GM12878 (cell line): ENCODE results near the gene ZNF526. TPM values are rescaled to one million over a fixed set of nuclear protein-coding genes. Genes with fewer than 3 reads are reported as not detected.
"Not testable (repeated sequence)": the region's sequence is repeated elsewhere in the genome, so short reads cannot be mapped to it uniquely, and the experiment has no call there.

Source experiments
- ATAC-seq: fragments of 200-7000 bp; cut with Tn5 transposase; 3 replicates; pipeline ENCODE4 v1.9.1; 2020; ENCODE audit warnings: mild to moderate bottlenecking, moderate library complexity
- BruUV-seq: library from RNA; stranded (reverse); fragments of 400-500 nt; replicated peaks from 2 replicates; lab custom pipeline; 2021; lab: Mats Ljungman, UMichigan
- CTCF ChIA-PET: fragments of 300-600 bp; sonication (Branson Sonifier 250); formaldehyde crosslinking; extraction: SDS; loops from one replicate; lab custom pipeline; 2021; ENCODE audit warnings: inconsistent platforms; lab: Yijun Ruan, JAX
- POLR2A ChIA-PET: fragments of 350-600 bp; formaldehyde crosslinking; extraction: SDS; loops from one replicate; lab custom pipeline; 2021; ENCODE audit warnings: inconsistent platforms; lab: Charles Lee
- RAD21 ChIA-PET: fragments of 300-600 bp; sonication (Branson Sonifier 250); formaldehyde crosslinking; loops from one replicate; lab custom pipeline; 2023; ENCODE audit warnings: antibody characterized with exemption; ENCODE audit not compliant: unreplicated experiment; lab: Charles Lee
- SMC1A ChIA-PET: fragments of 300-600 bp; sonication (Branson Sonifier 250); formaldehyde crosslinking; loops from one replicate; lab custom pipeline; 2023; ENCODE audit not compliant: unreplicated experiment, uncharacterized antibody; lab: Charles Lee
- DNase-seq: peaks from one replicate; pipeline ENCODE4 v3.0.0-alpha.2; 2011; ENCODE audit warnings: low read depth, low spot score
- FAIRE-seq: peaks from 3 replicates; lab custom pipeline; 2011; peaks lifted over from hg19 to GRCh38; lab: Jason Lieb, UNC
- H2AFZ ChIP-seq: 2 replicates; pipeline ENCODE4 v1.6.0; 2011; ENCODE audit warnings: low read depth, low read length, control low read depth; ENCODE audit not compliant: control insufficient read depth
- H3K27ac ChIP-seq: 2 replicates; pipeline ENCODE4 v1.5.1; 2011; ENCODE audit warnings: control low read depth; ENCODE audit not compliant: control insufficient read depth, insufficient read depth
- H3K27me3 ChIP-seq, 2 experiments: replicated peaks in 1 of 2; 2 replicates each; pipeline versions ENCODE4 v1.6.0 to v1.6.1; 2011; ENCODE audit warnings: low read length in 1 of 2; ENCODE audit not compliant: control insufficient read depth in 2 of 2, insufficient read depth in 2 of 2
- H3K36me3 ChIP-seq, 2 experiments: 2 replicates each; pipeline ENCODE4 v1.5.1; 2011; ENCODE audit warnings: low read length in 1 of 2; ENCODE audit not compliant: control insufficient read depth in 2 of 2, insufficient read depth in 2 of 2
- H3K4me1 ChIP-seq: 2 replicates; pipeline ENCODE4 v1.6.1; 2011; ENCODE audit warnings: mild to moderate bottlenecking, low read length, moderate library complexity, mixed read lengths; ENCODE audit not compliant: control insufficient read depth, insufficient read depth
- H3K4me2 ChIP-seq: 2 replicates; pipeline ENCODE4 v1.6.0; 2011; ENCODE audit warnings: control low read depth; ENCODE audit not compliant: control insufficient read depth, insufficient read depth
- H3K4me3 ChIP-seq: fragments of 200-600 bp; sonication (generic); 2 replicates; pipeline ENCODE4 v1.5.1; 2016
- H3K79me2 ChIP-seq: 2 replicates; pipeline ENCODE4 v1.6.0; 2011; ENCODE audit warnings: low read length; ENCODE audit not compliant: control insufficient read depth, insufficient read depth
- H3K9ac ChIP-seq: 2 replicates; pipeline ENCODE4 v1.8.0; 2011; ENCODE audit warnings: low read length, control low read depth, mixed read lengths; ENCODE audit not compliant: control insufficient read depth, insufficient read depth
- H3K9me3 ChIP-seq: replicated peaks from 3 replicates; pipeline ENCODE4 v1.5.1; 2011; ENCODE audit warnings: mild to moderate bottlenecking, low read length; ENCODE audit not compliant: control insufficient read depth, insufficient read depth
- H4K20me1 ChIP-seq: 2 replicates; pipeline ENCODE4 v1.6.0; 2011; ENCODE audit not compliant: control insufficient read depth, insufficient read depth
- CBX5 ChIP-seq: sonication (generic); IDR thresholded peaks from 2 replicates; pipeline ENCODE4 v1.6.1; 2016; ENCODE audit warnings: low read depth, moderate library complexity, mild to moderate bottlenecking, inconsistent platforms
- EP300 ChIP-seq, 2 experiments: fragments of 150-350 bp in 1 of 2; IDR thresholded peaks; 2 replicates each; pipeline ENCODE4 v1.6.1; 2011 to 2012; ENCODE audit warnings: low read depth in 2 of 2, low read length in 2 of 2, borderline replicate concordance in 1 of 2, improper control_type of control experiment in 1 of 2, inconsistent platforms in 1 of 2; ENCODE audit not compliant: control insufficient read depth in 1 of 2
- ESRRA ChIP-seq: IDR thresholded peaks from 2 replicates; pipeline ENCODE4 v1.6.1; 2012; ENCODE audit warnings: mild to moderate bottlenecking, low read length, improper control_type of control experiment
- KLF5 ChIP-seq: fragments of 450-650 bp; IDR thresholded peaks from 2 replicates; pipeline ENCODE4 v1.6.1; 2014; ENCODE audit warnings: mild to moderate bottlenecking; ENCODE audit not compliant: partially characterized antibody
- PAX5 ChIP-seq: IDR thresholded peaks from 2 replicates; pipeline ENCODE4 v1.6.1; 2011; ENCODE audit warnings: low read depth, low read length, borderline replicate concordance
- PAX8 ChIP-seq: fragments of 450-650 bp; IDR thresholded peaks from 2 replicates; pipeline ENCODE4 v1.6.1; 2017; ENCODE audit warnings: mild to moderate bottlenecking, moderate library complexity
- RCOR1 ChIP-seq: conservative IDR thresholded peaks from 2 replicates; pipeline ENCODE4 v1.6.1; 2012; ENCODE audit warnings: low read depth, low read length, improper control_type of control experiment
- SIN3A ChIP-seq: IDR thresholded peaks from 2 replicates; pipeline ENCODE4 v1.6.1; 2012; ENCODE audit warnings: low read depth, low read length, improper control_type of control experiment
- SMAD5 ChIP-seq: IDR thresholded peaks from 2 replicates; pipeline ENCODE4 v1.6.1; 2016; ENCODE audit warnings: antibody characterized with exemption, low read depth
- SREBF1 ChIP-seq: IDR thresholded peaks from 2 replicates; pipeline ENCODE4 v1.6.1; 2012; ENCODE audit warnings: mild to moderate bottlenecking, low read length
- TBL1XR1 ChIP-seq: IDR thresholded peaks from 2 replicates; pipeline ENCODE4 v1.6.1; 2012; ENCODE audit warnings: low read depth, low read length, improper control_type of control experiment
- ZNF622 ChIP-seq: fragments of 450-650 bp; IDR thresholded peaks from 2 replicates; pipeline ENCODE4 v1.6.1; 2017; ENCODE audit warnings: mild to moderate bottlenecking, inconsistent platforms
- WGBS: methylation state at CpG from one replicate; pipeline ENCODE4 v1.1.6; 2016; ENCODE audit warnings: low lambda C conversion rate; ENCODE audit not compliant: insufficient replicate concordance, insufficient coverage; ENCODE audit errors: missing lambda C conversion rate; 5-methylcytosine and 5-hydroxymethylcytosine counted together
- in situ Hi-C: fragments of 300-500 bp; cut with MboI; formaldehyde crosslinking; loops from 9 replicates; pipeline ENCODE4 v1.14.3; 2018; ENCODE audit warnings: mixed read lengths
- intact Hi-C: fragments of 100-400 bp; cut with micrococcal nuclease; formaldehyde crosslinking; loops from one replicate; pipeline ENCODE4 v1.14.2; 2022; ENCODE audit not compliant: unreplicated experiment
- polyA plus RNA-seq, 11 experiments: library from polyadenylated mRNA; depleted of rRNA in 4 of 11; unstranded in 6 of 11; stranded (reverse) in 5 of 11; fragments of >200 nt; fragmentation: Nextera tagmentation in 4 of 11; fragmentation: Illumina TruSeq in 1 of 11; extraction: Ambion mirVana in 4 of 11; extraction: Trizol in 1 of 11; gene quantifications; 1 replicate in 1 of 11; 2 replicates in 10 of 11; pipeline versions ENCODE4 v1.2.1 to v1.2.3, GENCODE V29; 2011 to 2016; ENCODE audit warnings: inconsistent platforms in 2 of 11, missing spikeins in 2 of 11, low read depth in 1 of 11
- total RNA-seq, 4 experiments: library from RNA; depleted of rRNA in 3 of 4; stranded (reverse); fragments of >200 nt in 3 of 4; fragmentation: Illumina TruSeq in 1 of 4; extraction: Trizol in 1 of 4; gene quantifications; 2 replicates each; pipeline versions ENCODE4 v1.2.1 to v1.2.3, GENCODE V29; 2013 to 2021
- TF ChIP-seq, protein P1 (sequence below): IDR thresholded peaks from 2 replicates; pipeline ENCODE4 v1.6.1; 2011; ENCODE audit warnings: borderline replicate concordance, low read depth, mild to moderate bottlenecking, moderate library complexity, low read length; ENCODE audit not compliant: insufficient read depth, poor library complexity, severe bottlenecking

The ZNF526 gene
- total and polyA plus RNA-seq, 10 of the 15 experiments (the other 5 are each of a cell fraction or from before 2014, with no cell fraction given): 1.8 to 18.3 (median 5.5) TPM

DNA sequence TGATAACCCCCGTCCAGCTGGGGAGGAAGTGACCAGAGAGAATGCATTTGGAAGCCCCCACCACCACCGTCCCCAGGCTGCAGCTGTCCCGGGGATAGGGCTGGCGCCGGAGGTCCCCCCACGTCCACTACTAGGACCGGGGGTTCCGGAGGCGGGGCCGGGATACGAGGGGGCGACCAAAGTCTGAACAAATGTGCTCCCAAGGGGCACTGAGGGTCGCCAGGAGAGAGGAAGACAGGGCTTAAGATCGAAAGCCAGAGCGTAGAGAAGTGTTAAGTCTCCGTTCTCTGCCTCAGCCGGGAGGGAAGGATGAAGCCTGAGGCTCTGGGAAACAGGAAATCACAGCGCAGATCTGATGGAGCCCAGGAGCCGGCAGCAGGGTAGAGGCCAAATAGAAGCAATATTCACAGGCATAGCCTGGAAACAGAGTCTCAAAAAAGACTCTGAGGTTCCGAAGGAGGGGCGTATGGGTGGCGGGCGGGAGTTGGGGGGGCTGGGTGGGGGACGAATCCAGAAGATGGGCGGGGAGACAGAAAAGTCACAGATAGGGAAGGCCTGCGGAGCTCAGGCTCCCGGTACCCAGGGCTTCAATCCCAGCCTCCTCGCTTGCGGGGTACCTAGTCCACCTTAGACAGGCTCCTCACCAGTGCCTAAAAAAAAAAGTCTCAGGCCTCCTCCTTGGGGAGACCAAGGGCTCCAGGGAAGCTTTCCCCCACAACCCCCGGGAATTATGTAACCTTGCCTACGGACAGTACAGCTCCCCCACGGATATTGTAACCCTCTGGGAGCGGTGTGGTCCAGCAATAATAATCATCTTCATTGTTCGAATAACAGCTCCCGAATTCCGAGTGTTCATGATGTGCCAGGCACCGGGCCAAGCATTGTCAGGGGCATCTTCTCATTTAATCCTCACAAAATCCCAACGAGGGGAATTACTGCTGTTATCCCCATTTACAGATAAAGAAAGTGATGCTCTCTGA lies 35.9 kb downstream of the ZNF526 start:
- intact Hi-C loops: loop anchor here (1.0 kb wide), 1 partner anchor 12 kb away; no protein-coding TSS in a partner anchor
- FAIRE-seq: peak; percentile 27
- no peaks in the 10 kb centered on the region for H3K27me3 ChIP-seq
- no peak overlapping the region for H3K27ac ChIP-seq
- H3K4me3 ChIP-seq: peak overlapping the region; percentile 83
- peaks cover 16% of the 10 kb centered on the region for H3K4me1 ChIP-seq
- TF ChIP-seq SREBF1 (no peak), TBL1XR1 (no peak), PAX5 (no peak), SIN3A (no peak), RCOR1 (no peak), KLF5 (no peak), EP300 (IDR thresholded peaks at IDR 0.05; ENCODE audit: borderline replicate concordance in 1 of 2, control insufficient read depth in 1 of 2, low read depth in 2 of 2, low read length in 2 of 2) (no peak), CBX5 (no peak), ESRRA (no peak), PAX8 (no peak), ZNF622 (no peak), SMAD5 (no peak)
- TF ChIP-seq, protein P1, sequence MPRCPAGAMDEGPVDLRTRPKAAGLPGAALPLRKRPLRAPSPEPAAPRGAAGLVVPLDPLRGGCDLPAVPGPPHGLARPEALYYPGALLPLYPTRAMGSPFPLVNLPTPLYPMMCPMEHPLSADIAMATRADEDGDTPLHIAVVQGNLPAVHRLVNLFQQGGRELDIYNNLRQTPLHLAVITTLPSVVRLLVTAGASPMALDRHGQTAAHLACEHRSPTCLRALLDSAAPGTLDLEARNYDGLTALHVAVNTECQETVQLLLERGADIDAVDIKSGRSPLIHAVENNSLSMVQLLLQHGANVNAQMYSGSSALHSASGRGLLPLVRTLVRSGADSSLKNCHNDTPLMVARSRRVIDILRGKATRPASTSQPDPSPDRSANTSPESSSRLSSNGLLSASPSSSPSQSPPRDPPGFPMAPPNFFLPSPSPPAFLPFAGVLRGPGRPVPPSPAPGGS: no peak
- H3K9ac ChIP-seq: peak overlapping the region; percentile 42
- in situ Hi-C loops: no loop called here
- no peaks in the 10 kb centered on the region for H3K9me3 ChIP-seq
- ChIA-PET CTCF (interaction anchor here (0.7 to 1.4 kb wide), 3 partner anchors 9 to 41 kb away, joined by 3 to 7 read pairs (median 3); no protein-coding TSS in a partner anchor), POLR2A (interaction anchor here (0.6 to 2.1 kb wide), 6 partner anchors 9 to 159 kb away, joined by 3 to 6 read pairs (median 4); partner anchors contain the start of gene GSK3A), SMC1A (interaction anchor here (0.6 to 1.7 kb wide), 2 partner anchors 14 to 63 kb away, joined by 3 to 5 read pairs; no protein-coding TSS in a partner anchor), RAD21 (interaction anchor here (0.7 to 1.5 kb wide), 2 partner anchors 24 to 150 kb away, joined by 3 to 6 read pairs; no protein-coding TSS in a partner anchor)
- peak overlapping the region; percentile 62 for H2AFZ ChIP-seq
- H3K36me3 ChIP-seq: no peaks in the 10 kb centered on the region
- 24% methylated on average over 34 of the region's 38 CpGs for WGBS
- DNase-seq: no peak
- no TSS peak for BruUV-seq
- H3K4me2 ChIP-seq: peak overlapping the region; percentile 97
- no peaks in the 10 kb centered on the region for H4K20me1 ChIP-seq
- ATAC-seq: no peak
- peaks cover 35% of the 10 kb centered on the region for H3K79me2 ChIP-seq

DNA sequence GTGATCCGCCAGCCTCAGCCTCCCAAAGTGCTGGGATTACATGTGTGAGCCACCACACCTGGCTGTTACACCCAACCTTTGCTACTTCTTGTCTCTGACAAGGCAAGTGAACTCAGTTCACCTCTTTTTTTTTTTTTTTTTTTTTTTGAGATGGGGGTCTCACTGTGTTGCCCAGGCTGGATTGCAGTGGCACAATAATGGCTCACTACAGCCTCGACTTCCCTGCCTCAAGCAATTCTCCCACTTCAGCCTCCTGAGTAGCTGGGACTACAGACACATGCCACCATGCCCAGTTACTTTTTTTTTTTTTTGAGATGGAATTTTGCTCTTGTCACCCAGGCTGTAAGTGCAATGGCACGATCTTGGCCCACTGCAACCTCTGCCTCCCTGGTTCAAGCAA lies 37.7 kb downstream of the ZNF526 start:
- ChIA-PET POLR2A (interaction anchor here (1.0 kb wide), 1 partner anchor 15 kb away, joined by 6 read pairs; the partner anchor contains the start of gene GSK3A), SMC1A (interaction anchor here (0.6 to 0.7 kb wide), 3 partner anchors 14 to 56 kb away, joined by 3 to 4 read pairs (median 4); no protein-coding TSS in a partner anchor), RAD21 (interaction anchor here (0.6 kb wide), 1 partner anchor 13 kb away, joined by 3 read pairs; no protein-coding TSS in a partner anchor)
- BruUV-seq, H4K20me1 ChIP-seq, H3K36me3 ChIP-seq, H3K9me3 ChIP-seq, H3K4me1 ChIP-seq, DNase-seq, H3K4me3 ChIP-seq, FAIRE-seq, ATAC-seq, H2AFZ ChIP-seq, H3K27me3 ChIP-seq, H3K4me2 ChIP-seq, intact Hi-C loops, CTCF ChIA-PET, H3K27ac ChIP-seq, H3K9ac ChIP-seq, in situ Hi-C loops: not testable (repeated sequence)
- 46% methylated on average over 3 of the region's 3 CpGs for WGBS
- H3K79me2 ChIP-seq: peaks cover 19% of the 10 kb centered on the region
